CD4-positive, alpha-beta T cell (primary cell): ENCODE measurements around the gene ESX1. TPM values are rescaled to one million over a fixed set of nuclear protein-coding genes. Genes with fewer than 3 reads are reported as not detected.

Experiments used
- ATAC-seq: fragments of 200-7000 bp; cut with Tn5 transposase; one replicate; pipeline ENCODE4 v1.10.0; 2022; ENCODE audit warnings: mild to moderate bottlenecking; ENCODE audit not compliant: poor library complexity
- CTCF ChIA-PET: fragments of 350-600 bp; sonication (Branson Sonifier 250); formaldehyde crosslinking; loops from one replicate; lab custom pipeline; 2021; ENCODE audit warnings: antibody characterized with exemption, inconsistent platforms; lab: Charles Lee
- POLR2A ChIA-PET: fragments of 350-600 bp; sonication (Branson Sonifier 250); formaldehyde crosslinking; loops from one replicate; lab custom pipeline; 2021; ENCODE audit warnings: antibody characterized with exemption, inconsistent platforms; lab: Charles Lee
- DNase-seq, 14 experiments: peaks; one replicate each; pipeline ENCODE4 v3.0.0-alpha.2; 2013 to 2020; ENCODE audit warnings: mixed read lengths in 2 of 14
- H3K27ac ChIP-seq, 2 donors: one replicate each; pipeline versions ENCODE4 v1.5.1 to v1.7.0; 2013; ENCODE audit warnings: low read length in 2 of 2, low read depth in 1 of 2, mild to moderate bottlenecking in 1 of 2
- H3K27me3 ChIP-seq, 2 experiments: 1 replicate in 1 of 2; 2 replicates in 1 of 2; pipeline versions ENCODE4 v1.6.1 to v1.7.0; 2013; ENCODE audit warnings: low read length in 2 of 2, control low read depth in 1 of 2, mild to moderate bottlenecking in 1 of 2, moderate library complexity in 1 of 2; ENCODE audit not compliant: insufficient read depth in 2 of 2, control insufficient read depth in 1 of 2
- H3K36me3 ChIP-seq: one replicate; pipeline ENCODE4 v1.6.1; 2013; ENCODE audit warnings: low read length, control low read depth; ENCODE audit not compliant: insufficient read depth
- H3K4me1 ChIP-seq: one replicate; pipeline ENCODE4 v1.6.1; 2013; ENCODE audit warnings: low read length, control low read depth; ENCODE audit not compliant: insufficient read depth
- H3K4me3 ChIP-seq: one replicate; pipeline ENCODE4 v1.5.1; 2013; ENCODE audit warnings: mild to moderate bottlenecking, low read length, moderate library complexity
- H3K9me3 ChIP-seq, 2 experiments: 1 replicate in 1 of 2; 2 replicates in 1 of 2; pipeline versions ENCODE4 v1.6.1 to v1.7.0; 2013; ENCODE audit warnings: low read length in 2 of 2, mild to moderate bottlenecking in 2 of 2, control low read depth in 1 of 2, moderate library complexity in 1 of 2; ENCODE audit not compliant: control insufficient read depth in 1 of 2, insufficient read depth in 1 of 2
- H3K27ac Mint-ChIP-seq: one replicate; pipeline ENCODE4 v1.8.0; 2020; ENCODE audit warnings: mixed read lengths
- H3K27me3 Mint-ChIP-seq: one replicate; pipeline ENCODE4 v1.8.0; 2021; ENCODE audit warnings: mixed read lengths
- H3K36me3 Mint-ChIP-seq: one replicate; pipeline ENCODE4 v1.8.0; 2021; ENCODE audit warnings: low read depth, mixed read lengths
- H3K4me1 Mint-ChIP-seq: one replicate; pipeline ENCODE4 v1.8.0; 2021; ENCODE audit warnings: low read depth, mixed read lengths
- H3K4me3 Mint-ChIP-seq: one replicate; pipeline ENCODE4 v1.8.0; 2020; ENCODE audit warnings: mild to moderate bottlenecking, mixed read lengths
- H3K9me3 Mint-ChIP-seq: one replicate; pipeline ENCODE4 v1.8.0; 2020; ENCODE audit warnings: mixed read lengths
- intact Hi-C, 2 experiments: fragments of 100-400 bp; cut with DNase I in 1 of 2; cut with micrococcal nuclease in 1 of 2; formaldehyde crosslinking; loops; one replicate each; pipeline versions ENCODE4 v1.15.1 to v1.9.0; 2023 to 2025; cut with DNase I, micrococcal nuclease
- polyA plus RNA-seq, 2 donors: library from polyadenylated mRNA; unstranded; fragments of 120-200 nt; gene quantifications; one replicate each; pipeline ENCODE4 v1.2.1, GENCODE V29; 2013
- total RNA-seq, 174 experiments: library from RNA in 2 of 174; stranded (reverse) in 2 of 174; gene quantifications; one replicate each; pipeline ENCODE4 v1.2.3 and lab custom pipeline; 2021 to 2026
- TF ChIP-seq, protein P1 (sequence below): fragments of 200-600 bp; IDR thresholded peaks from one replicate; pipeline ENCODE4 v1.8.0; 2022; ENCODE audit warnings: antibody characterized with exemption, mild to moderate bottlenecking

Gene ESX1
- total RNA-seq (not detected), total RNA-seq (lab: John Stamatoyannopoulos, UW) (0 to 0.17 (median 0) reads per million in 172 experiments)
- polyA plus RNA-seq (2013, experiment 1 of 2), result not detected
- not detected for polyA plus RNA-seq (2013, experiment 2 of 2)

DNA sequence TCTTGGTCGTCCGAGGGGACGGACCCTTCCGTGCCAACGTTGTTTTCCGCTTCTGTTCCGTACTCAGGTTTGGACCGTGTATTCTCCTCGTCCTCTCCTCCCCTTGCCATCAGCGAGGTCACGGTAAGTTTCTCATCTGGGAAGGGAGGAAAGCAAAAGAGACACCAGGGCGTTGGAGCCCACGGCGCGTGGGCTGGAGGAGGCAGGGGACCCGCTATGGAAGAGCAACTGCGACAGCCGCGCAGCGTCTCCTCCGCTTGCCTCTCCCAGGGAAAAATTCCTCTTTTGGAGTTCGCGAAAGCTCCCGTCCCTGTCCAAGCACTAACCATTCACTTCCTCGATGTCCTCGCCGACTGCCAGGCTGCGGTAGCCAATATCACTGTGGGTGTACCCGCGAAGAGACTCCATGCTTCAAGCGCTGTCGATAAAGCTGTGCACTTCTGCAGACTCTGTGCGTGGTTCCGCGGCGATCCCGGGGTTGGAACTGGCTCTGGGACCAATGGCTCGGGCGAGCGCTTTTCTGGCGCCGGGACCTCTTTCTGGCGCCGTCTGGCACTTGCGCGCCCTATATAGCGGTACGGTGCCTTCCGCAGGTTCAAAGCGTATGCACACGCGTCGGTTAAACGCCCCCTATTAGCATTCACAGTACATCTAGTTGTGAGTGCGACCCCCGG is at the start of gene ESX1:
Gene ESX1, minus strand, starts transcription at position 492 of the 674 bp plus-strand sequence. Its CDS starts 84 bp downstream, at position 408.
- no peak within 1 kb of the TSS for H3K4me3 ChIP-seq
- no peak for ATAC-seq
- Mint-ChIP-seq H3K9me3 (no peaks in the 10 kb centered on the region), H3K36me3 (no peaks in the 10 kb centered on the region), H3K27me3 (peaks cover 38% of the 10 kb centered on the region), H3K4me3 (peak within 1 kb of the TSS; percentile 45), H3K4me1 (peaks cover 6% of the 10 kb centered on the region), H3K27ac (no peak within 1 kb of the TSS)
- TF ChIP-seq, protein P1, sequence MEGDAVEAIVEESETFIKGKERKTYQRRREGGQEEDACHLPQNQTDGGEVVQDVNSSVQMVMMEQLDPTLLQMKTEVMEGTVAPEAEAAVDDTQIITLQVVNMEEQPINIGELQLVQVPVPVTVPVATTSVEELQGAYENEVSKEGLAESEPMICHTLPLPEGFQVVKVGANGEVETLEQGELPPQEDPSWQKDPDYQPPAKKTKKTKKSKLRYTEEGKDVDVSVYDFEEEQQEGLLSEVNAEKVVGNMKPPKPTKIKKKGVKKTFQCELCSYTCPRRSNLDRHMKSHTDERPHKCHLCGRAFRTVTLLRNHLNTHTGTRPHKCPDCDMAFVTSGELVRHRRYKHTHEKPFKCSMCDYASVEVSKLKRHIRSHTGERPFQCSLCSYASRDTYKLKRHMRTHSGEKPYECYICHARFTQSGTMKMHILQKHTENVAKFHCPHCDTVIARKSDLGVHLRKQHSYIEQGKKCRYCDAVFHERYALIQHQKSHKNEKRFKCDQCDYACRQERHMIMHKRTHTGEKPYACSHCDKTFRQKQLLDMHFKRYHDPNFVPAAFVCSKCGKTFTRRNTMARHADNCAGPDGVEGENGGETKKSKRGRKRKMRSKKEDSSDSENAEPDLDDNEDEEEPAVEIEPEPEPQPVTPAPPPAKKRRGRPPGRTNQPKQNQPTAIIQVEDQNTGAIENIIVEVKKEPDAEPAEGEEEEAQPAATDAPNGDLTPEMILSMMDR, result no peak
- no peak for DNase-seq
- intact Hi-C loops, result no loop called here
- H3K9me3 ChIP-seq, result no peaks in the 10 kb centered on the region
- ChIA-PET CTCF (no interaction called here), POLR2A (no interaction called here)
- H3K27ac ChIP-seq, result no peak within 1 kb of the TSS
- H3K27me3 ChIP-seq, result peaks cover 22 to 29% of the 10 kb centered on the region in 2 experiments
- H3K36me3 ChIP-seq, result no peaks in the 10 kb centered on the region
- no peaks in the 10 kb centered on the region for H3K4me1 ChIP-seq

DNA sequence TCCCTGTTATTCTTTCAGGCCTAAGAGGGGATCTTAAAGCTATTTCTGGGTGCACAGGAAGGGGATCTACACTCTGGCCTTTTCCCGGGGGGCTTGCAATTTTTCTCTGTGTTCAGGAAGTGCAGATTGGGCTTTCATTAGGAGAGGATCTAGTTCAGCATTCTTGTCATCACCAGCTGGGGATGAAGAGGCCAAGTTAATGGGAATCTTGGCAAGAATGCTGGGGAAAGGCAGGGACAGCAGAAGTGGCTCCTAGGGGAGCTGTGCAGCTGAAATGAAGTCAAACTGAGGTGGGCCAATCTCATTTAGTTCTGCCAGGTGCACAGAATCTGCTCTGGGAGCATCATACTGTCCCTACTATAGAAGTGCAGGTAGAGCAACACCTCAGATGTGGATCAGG is 40.9 kb upstream of the ESX1 start:
- H3K4me1 ChIP-seq, result no peaks in the 10 kb centered on the region
- H3K4me3 ChIP-seq, result no peak overlapping the region
- TF ChIP-seq, protein P1, result no peak
- POLR2A ChIA-PET, result no interaction called here
- H3K27ac ChIP-seq, result no peak overlapping the region
- no peak for ATAC-seq
- CTCF ChIA-PET, result no interaction called here
- no peaks in the 10 kb centered on the region for H3K36me3 Mint-ChIP-seq
- H3K4me1 Mint-ChIP-seq, result no peaks in the 10 kb centered on the region
- no peaks in the 10 kb centered on the region for H3K9me3 Mint-ChIP-seq
- H3K4me3 Mint-ChIP-seq, result no peak overlapping the region
- H3K27me3 Mint-ChIP-seq, result peaks cover 13% of the 10 kb centered on the region
- DNase-seq, result no peak
- H3K9me3 ChIP-seq, result no peaks in the 10 kb centered on the region
- no peaks in the 10 kb centered on the region for H3K27me3 ChIP-seq
- H3K27ac Mint-ChIP-seq, result no peak overlapping the region
- intact Hi-C loops, result no loop called here
- no peaks in the 10 kb centered on the region for H3K36me3 ChIP-seq

DNA sequence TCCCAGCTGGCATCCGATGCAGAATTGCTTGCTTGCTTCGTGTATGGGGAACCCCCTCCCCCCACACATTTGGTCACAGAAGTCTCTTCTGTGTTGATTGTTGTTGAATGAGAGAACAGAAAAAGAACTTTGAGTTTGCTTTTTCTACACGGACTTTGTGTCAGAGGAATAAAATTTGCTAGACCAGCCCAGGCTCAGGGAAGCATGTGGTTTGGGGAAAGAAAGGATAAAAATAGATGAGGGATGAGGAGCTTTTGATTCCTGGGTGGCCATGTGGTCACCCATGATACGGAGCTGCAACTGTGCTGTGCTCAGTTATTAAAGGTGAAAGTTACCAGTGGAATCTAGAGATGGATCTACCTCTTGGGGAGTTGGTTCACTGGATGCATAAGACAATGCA is 34.2 kb upstream of the ESX1 start:
- Histone ChIP-seq H3K36me3 (no peaks in the 10 kb centered on the region), H3K9me3 (no peaks in the 10 kb centered on the region), H3K27ac (no peak overlapping the region), H3K4me3 (no peak overlapping the region), H3K27me3 (peaks cover 0 to 3% of the 10 kb centered on the region in 2 experiments), H3K4me1 (no peaks in the 10 kb centered on the region)
- Mint-ChIP-seq H3K36me3 (no peaks in the 10 kb centered on the region), H3K9me3 (no peaks in the 10 kb centered on the region), H3K27me3 (peaks cover 16% of the 10 kb centered on the region), H3K27ac (no peak overlapping the region), H3K4me3 (no peak overlapping the region), H3K4me1 (no peaks in the 10 kb centered on the region)
- no peak for DNase-seq
- ChIA-PET CTCF (no interaction called here), POLR2A (no interaction called here)
- TF ChIP-seq, protein P1, result no peak
- ATAC-seq, result no peak
- intact Hi-C loops, result no loop called here
